ENCODE measurements around the gene CYP27B1. TPM values are rescaled to one million over a fixed set of nuclear protein-coding genes. Genes with fewer than 3 reads are reported as not detected.

Gene CYP27B1
- total and polyA plus RNA-seq, 9 of the 15 experiments (the other 6 are each of a cell fraction or from before 2014, with no cell fraction given), result 0.18 to 4.2 (median 1.8) TPM

GRCh38 chr12:57810450-57810849, 43.6 kb upstream of the CYP27B1 start:
- Histone ChIP-seq H3K79me2 (ENCODE audit: control insufficient read depth, insufficient read depth, low read length) (no peaks in the 10 kb centered on the region), H3K9me1 (ENCODE audit: control insufficient read depth, insufficient read depth, low read length) (peaks cover 3% of the 10 kb centered on the region), H2AFZ (ENCODE audit: low read depth, low read length) (peak overlapping the region; percentile 60; the same call in 1 of the 2 replicates), H3K4me3 (no peak overlapping the region), H3K27me3 (ENCODE audit: control insufficient read depth in 2 of 2, insufficient read depth in 2 of 2, low read length in 2 of 2) (no peaks in the 10 kb centered on the region), H3K27ac (ENCODE audit: extremely low read depth, low read depth, low read length) (no peak overlapping the region), H3K36me3 (ENCODE audit: control insufficient read depth, insufficient read depth, low read length) (peaks cover 5% of the 10 kb centered on the region; the same call in 2 of the 3 replicates), H3K9ac (ENCODE audit: insufficient read depth in 1 of 2, low read depth in 2 of 2, low read length in 2 of 2) (no peak overlapping the region), H3K4me2 (ENCODE audit: insufficient read depth, low read length) (no peak overlapping the region), H3K9me3 (replicated peaks; ENCODE audit: control insufficient read depth, insufficient read depth, low read depth, low read length) (no peaks in the 10 kb centered on the region), H3K4me1 (replicated peaks in 1 of 2; ENCODE audit: control insufficient read depth in 2 of 2, insufficient read depth in 2 of 2, low read length in 2 of 2) (peaks cover 5 to 10% of the 10 kb centered on the region in 2 experiments; a peak in 3 of 5 replicates), H4K20me1 (replicated peaks; ENCODE audit: control insufficient read depth, insufficient read depth, low read length) (no peaks in the 10 kb centered on the region)
- DNase-seq (ENCODE audit: extremely low read depth in 1 of 4, low spot score in 3 of 4) (peak in 3 of 4 experiments; percentile 32 to 81 (median 39)), FAIRE-seq (peak; percentile 92), ATAC-seq (peak; percentile 75)
- CTCF ChIA-PET (ENCODE audit: low intra/inter-chr PET ratio), result no interaction called here
- 26% methylated on average over 5 of the region's 5 CpGs for WGBS (ENCODE audit: insufficient coverage, low coverage, missing lambda C conversion rate)
- no TSS peak for BruUV-seq (replicated peaks)
- in situ Hi-C loops (cut with MboI), result no loop called here
- POLR2A ChIA-PET, result interaction anchor here (0.5 to 3.3 kb wide), 7 partner anchors 9 to 271 kb away, joined by 3 to 21 read pairs (median 4); no protein-coding TSS in a partner anchor
- TF ChIP-seq IFI16 (CRISPR knock-in tag; IDR thresholded peaks at IDR 0.05), result no peak
- 0 out of 2 replicates have a peak, but pooled peaks have one; percentile 29 for TF ChIP-seq ZEB2 (IDR thresholded peaks at IDR 0.05)
- peak; percentile 92 for TF ChIP-seq NFIC (IDR thresholded peaks at IDR 0.05)
- TF ChIP-seq FOSL1 (tag; conservative IDR thresholded peaks at IDR 0.05), result peak; percentile 79
- 0 out of 2 replicates have a peak, but pooled peaks have one; percentile 24 for TF ChIP-seq DPF2 (IDR thresholded peaks at IDR 0.05)
- peak; percentile 20; the same call in 1 of the 2 replicates for TF ChIP-seq ZNF263 (CRISPR knock-in tag; IDR thresholded peaks at IDR 0.05; ENCODE audit: borderline replicate concordance)
- TF ChIP-seq JUND (IDR thresholded peaks at IDR 0.05; ENCODE audit: borderline replicate concordance, low read depth, low read length), result peak; percentile 76
- peak; percentile 72; the same call in 1 of the 3 replicates for TF ChIP-seq JUND (tag; IDR thresholded peaks at IDR 0.05; ENCODE audit: borderline replicate concordance, low read depth, low read length)
- no peak for TF ChIP-seq ATF7 (IDR thresholded peaks at IDR 0.05)
- no peak for TF ChIP-seq CBX2 (IDR thresholded peaks at IDR 0.05; ENCODE audit: insufficient read depth, low read length, poor library complexity, severe bottlenecking)
- TF ChIP-seq ZNF239 (CRISPR knock-in tag; IDR thresholded peaks at IDR 0.05), result no peak
- peak; percentile 69; the same call in 1 of the 2 replicates for TF ChIP-seq SPI1 (IDR thresholded peaks at IDR 0.05; ENCODE audit: borderline replicate concordance, low read depth, low read length)
- peak; percentile 60 for TF ChIP-seq ATF3 (IDR thresholded peaks at IDR 0.05)
- TF ChIP-seq ATF3 (CRISPR knock-in tag; conservative IDR thresholded peaks at IDR 0.05), result no peak
- 0 out of 2 replicates have a peak, but pooled peaks have one; percentile 22 for TF ChIP-seq EHMT2 (IDR thresholded peaks at IDR 0.05)
- peak; percentile 70 for TF ChIP-seq CTBP1 (IDR thresholded peaks at IDR 0.05; ENCODE audit: borderline replicate concordance)
- TF ChIP-seq RCOR1 (IDR thresholded peaks at IDR 0.05; ENCODE audit: borderline replicate concordance in 1 of 2, low read depth in 2 of 2, low read length in 2 of 2), result peak in 1 of 2 experiments; percentile 31; a peak in 1 of 4 replicates
- TF ChIP-seq CREM (IDR thresholded peaks at IDR 0.05; ENCODE audit: low read depth), result no peak
- TF ChIP-seq ZBTB49 (CRISPR knock-in tag; IDR thresholded peaks at IDR 0.05; ENCODE audit: borderline replicate concordance), result no peak
- peak; percentile 51; the same call in 1 of the 2 replicates for TF ChIP-seq SMARCE1 (IDR thresholded peaks at IDR 0.05)
- intact Hi-C loops (cut with micrococcal nuclease), result no loop called here
